Measurements from ENCODE around the gene DDX59.

- TF ChIP-seq CTCF (conservative IDR thresholded peaks at IDR 0.05) (no peak), EZH2 (IDR thresholded peaks at IDR 0.05; ENCODE audit: low read depth) (no peak)
Observed at GRCh38 chr1:200674838-200675587, 5.3 kb upstream of the DDX59 start.
